Transverse colon (tissue), 4 donors: ENCODE measurements around the gene FREY1.

Experiments
- POLR2A ChIP-seq: fragments of 450-650 bp; IDR thresholded peaks from one replicate; pipeline ENCODE4 v1.6.1; 2016; ENCODE audit warnings: antibody characterized with exemption, mild to moderate bottlenecking, moderate library complexity
- POLR2AphosphoS5 ChIP-seq, 3 donors: sonication (generic); formaldehyde crosslinking; IDR thresholded peaks; one replicate each; pipeline ENCODE4 v1.6.1; 2016; ENCODE audit warnings: antibody characterized with exemption in 3 of 3
- TF ChIP-seq, protein P1 (sequence below), 5 experiments: fragments of 200-600 bp in 3 of 5; fragments of 450-650 bp in 2 of 5; sonication (generic) in 3 of 5; IDR thresholded peaks; 1 replicate in 2 of 5; 2 replicates in 3 of 5; pipeline ENCODE4 v1.5.1; 2016 to 2017; ENCODE audit warnings: antibody characterized with exemption in 5 of 5, inconsistent platforms in 3 of 5, mild to moderate bottlenecking in 2 of 5, moderate library complexity in 1 of 5

DNA sequence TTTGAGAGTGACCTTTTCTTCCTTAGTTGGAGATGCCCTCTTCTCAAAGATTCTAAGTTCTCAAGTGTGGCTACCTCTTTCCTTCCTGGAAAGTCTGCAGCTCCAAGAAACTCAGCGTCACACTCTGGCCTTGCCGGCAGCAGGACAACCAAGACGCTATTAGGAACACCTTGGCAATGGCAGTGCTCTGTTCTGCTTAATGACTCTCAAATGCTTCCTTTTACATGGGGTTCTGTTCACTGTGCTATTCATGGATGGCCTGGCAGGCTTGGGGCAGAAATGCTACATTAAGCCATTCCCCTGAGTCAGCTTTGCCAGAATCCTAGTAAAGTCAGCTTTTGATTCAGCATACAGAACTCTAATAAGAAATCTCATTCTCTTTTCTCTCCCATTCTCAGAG, 41.3 kb upstream of the FREY1 start:
- TF ChIP-seq POLR2AphosphoS5 (IDR thresholded peaks at IDR 0.05), result no peak
- TF ChIP-seq, protein P1, sequence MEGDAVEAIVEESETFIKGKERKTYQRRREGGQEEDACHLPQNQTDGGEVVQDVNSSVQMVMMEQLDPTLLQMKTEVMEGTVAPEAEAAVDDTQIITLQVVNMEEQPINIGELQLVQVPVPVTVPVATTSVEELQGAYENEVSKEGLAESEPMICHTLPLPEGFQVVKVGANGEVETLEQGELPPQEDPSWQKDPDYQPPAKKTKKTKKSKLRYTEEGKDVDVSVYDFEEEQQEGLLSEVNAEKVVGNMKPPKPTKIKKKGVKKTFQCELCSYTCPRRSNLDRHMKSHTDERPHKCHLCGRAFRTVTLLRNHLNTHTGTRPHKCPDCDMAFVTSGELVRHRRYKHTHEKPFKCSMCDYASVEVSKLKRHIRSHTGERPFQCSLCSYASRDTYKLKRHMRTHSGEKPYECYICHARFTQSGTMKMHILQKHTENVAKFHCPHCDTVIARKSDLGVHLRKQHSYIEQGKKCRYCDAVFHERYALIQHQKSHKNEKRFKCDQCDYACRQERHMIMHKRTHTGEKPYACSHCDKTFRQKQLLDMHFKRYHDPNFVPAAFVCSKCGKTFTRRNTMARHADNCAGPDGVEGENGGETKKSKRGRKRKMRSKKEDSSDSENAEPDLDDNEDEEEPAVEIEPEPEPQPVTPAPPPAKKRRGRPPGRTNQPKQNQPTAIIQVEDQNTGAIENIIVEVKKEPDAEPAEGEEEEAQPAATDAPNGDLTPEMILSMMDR (IDR thresholded peaks at IDR 0.05), result no peak
- no peak for TF ChIP-seq POLR2A
